ENCODE results near the gene GNGT2.

DNA sequence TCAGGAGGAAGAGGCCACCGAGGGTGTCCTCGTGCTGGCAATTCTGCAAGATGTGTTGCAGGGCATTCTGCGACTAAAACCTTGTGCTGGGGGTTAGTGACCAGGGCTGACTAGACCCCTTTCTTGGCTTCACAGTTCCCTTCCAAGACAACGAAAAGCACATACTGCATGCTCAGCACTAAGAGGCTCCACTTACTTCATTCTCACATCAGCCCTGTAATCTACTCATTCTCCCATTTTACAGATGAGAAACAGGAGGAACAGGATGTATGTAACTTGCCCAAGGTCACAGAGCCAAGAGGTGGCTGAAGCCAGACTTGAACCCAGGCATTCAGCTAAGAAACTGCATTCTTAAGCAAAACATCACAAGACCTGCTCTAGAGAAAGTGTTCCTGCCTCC is 25.5 kb upstream of the GNGT2 start:
- TF ChIP-seq POLR2AphosphoS5 (IDR thresholded peaks at IDR 0.05; ENCODE audit: low read depth, low read length) (no peak), TAF1 (IDR thresholded peaks at IDR 0.05; ENCODE audit: low read depth, low read length) (no peak), POLR2A (IDR thresholded peaks at IDR 0.05; ENCODE audit: low read depth, low read length) (no peak), POU2F2 (IDR thresholded peaks at IDR 0.05; ENCODE audit: low read depth, low read length) (no peak), SPI1 (IDR thresholded peaks at IDR 0.05; ENCODE audit: low read depth, low read length) (no peak), PAX5 (IDR thresholded peaks at IDR 0.05; ENCODE audit: insufficient read depth, low read length, severe bottlenecking) (no peak)
